Brain pericyte (primary cell): Measurements from ENCODE around the gene ABL2.
A peak's percentile ranks its signal among the peaks of the same experiment; 100 is the strongest.

Source experiments
- DNase-seq: peaks from one replicate; pipeline ENCODE4 v3.0.0-alpha.2; 2012; ENCODE audit warnings: low read depth, low spot score

Gene ABL2

GRCh38 chr1:179092896-179093461, 136.5 kb downstream of the ABL2 start:
- no peak for DNase-seq

- DNase-seq, result peak; percentile 80
These were observed 137.7 kb downstream of the ABL2 start for GRCh38 chr1:179091691-179092165.

- DNase-seq, result no peak
These were observed 138.6 kb downstream of the ABL2 start for GRCh38 chr1:179090923-179091322.

- DNase-seq, result no peak
These were observed 139.0 kb downstream of the ABL2 start for GRCh38 chr1:179090522-179090921.

- DNase-seq, result no peak
These were observed 139.5 kb downstream of the ABL2 start for GRCh38 chr1:179089827-179090482.

- no peak for DNase-seq
These were observed 141.8 kb downstream of the ABL2 start for GRCh38 chr1:179087665-179088064.

- no peak for DNase-seq
These were observed 145.9 kb downstream of the ABL2 start for GRCh38 chr1:179083533-179083932.

GRCh38 chr1:179082999-179083335, 146.5 kb downstream of the ABL2 start:
- DNase-seq, result no peak

- no peak for DNase-seq
These were observed 147.0 kb downstream of the ABL2 start for GRCh38 chr1:179082333-179082998.

GRCh38 chr1:179081687-179082332, 147.7 kb downstream of the ABL2 start, which contains the start of gene TOR3A:
TOR3A (plus strand) TSS chr1:179082070; CDS start chr1:179082129, 59 bp downstream.
- DNase-seq, result peak; percentile 73

GRCh38 chr1:179080866-179081686, 148.4 kb downstream of the ABL2 start:
- DNase-seq, result no peak

- DNase-seq, result peak; percentile 37
These were observed 150.2 kb downstream of the ABL2 start for GRCh38 chr1:179079113-179079761.

GRCh38 chr1:179077396-179077795, 152.1 kb downstream of the ABL2 start:
- no peak for DNase-seq

- no peak for DNase-seq
These were observed 163.0 kb downstream of the ABL2 start for GRCh38 chr1:179066471-179066870.

GRCh38 chr1:179061360-179062282, 167.9 kb downstream of the ABL2 start:
- no peak for DNase-seq

GRCh38 chr1:179058487-179059483, 170.7 kb downstream of the ABL2 start:
- no peak for DNase-seq

- no peak for DNase-seq
These were observed 173.5 kb downstream of the ABL2 start for GRCh38 chr1:179055937-179056336.

GRCh38 chr1:179053486-179053885, 176.0 kb downstream of the ABL2 start:
- no peak for DNase-seq

- DNase-seq, result no peak
These were observed 176.7 kb downstream of the ABL2 start for GRCh38 chr1:179052776-179053175.
